ENCODE measurements around the gene EHD1. TPM values are rescaled to one million over a fixed set of nuclear protein-coding genes. Genes with fewer than 3 reads are reported as not detected.
A peak's percentile ranks its signal among the peaks of the same experiment; 100 is the strongest.

Gene EHD1
- total and polyA plus RNA-seq, 9 of the 15 experiments (the other 6 are each of a cell fraction or from before 2014, with no cell fraction given) = 0.46 to 65.0 (median 16.4) TPM

- TF ChIP-seq PBX2 (CRISPR knock-in tag; IDR thresholded peaks at IDR 0.05; ENCODE audit: low read depth) (no peak), PBX2 (tag; conservative IDR thresholded peaks at IDR 0.05; ENCODE audit: low read depth) (peak; percentile 31; the same call in 1 of the 2 replicates), SMAD2 (IDR thresholded peaks at IDR 0.05; ENCODE audit: low read depth, low read length) (no peak), ZFPM2 (CRISPR knock-in tag; IDR thresholded peaks at IDR 0.05) (no peak), GMEB1 (CRISPR knock-in tag; IDR thresholded peaks at IDR 0.05) (no peak), RAD21 (CRISPR knock-in tag; conservative IDR thresholded peaks at IDR 0.05 in 1 of 2, IDR thresholded peaks at IDR 0.05 in 1 of 2) (no peak), NELFE (IDR thresholded peaks at IDR 0.05; ENCODE audit: insufficient read depth, insufficient read length) (no peak), EP300 (IDR thresholded peaks at IDR 0.05; ENCODE audit: low read length) (peak; percentile 31; the same call in 1 of the 2 replicates), HMG20B (CRISPR knock-in tag; IDR thresholded peaks at IDR 0.05) (no peak), SRSF9 (IDR thresholded peaks at IDR 0.05; ENCODE audit: borderline replicate concordance, low read depth, low read length) (no peak), ZBED1 (IDR thresholded peaks at IDR 0.05) (no peak), ZNF140 (CRISPR knock-in tag; IDR thresholded peaks at IDR 0.05) (no peak), DPF2 (IDR thresholded peaks at IDR 0.05) (peak; percentile 74; the same call in 1 of the 2 replicates), ZBTB9 (CRISPR knock-in tag; IDR thresholded peaks at IDR 0.05) (no peak), WHSC1 (IDR thresholded peaks at IDR 0.05; ENCODE audit: low read length) (no peak), ZNF280B (CRISPR knock-in tag; IDR thresholded peaks at IDR 0.05) (no peak), ZNF174 (CRISPR knock-in tag; IDR thresholded peaks at IDR 0.05) (no peak), ZNF282 (CRISPR knock-in tag; IDR thresholded peaks at IDR 0.05) (no peak), NFATC3 (IDR thresholded peaks at IDR 0.05) (no peak), TAF1 (IDR thresholded peaks at IDR 0.05; ENCODE audit: control insufficient read depth, extremely low read depth, insufficient read depth, low read length, severe bottlenecking) (no peak), MCM7 (IDR thresholded peaks at IDR 0.05) (no peak), CC2D1A (IDR thresholded peaks at IDR 0.05) (no peak)
These were observed 8.1 kb downstream of the EHD1 start (continued) for GRCh38 chr11:64870176-64870892.

All from K562 (cell line).